HEK293 (cell line): ENCODE data around the gene PSD4.

Experiments
- CTCF ChIA-PET: fragments of 350-600 bp; formaldehyde crosslinking; extraction: SDS; loops from one replicate; lab custom pipeline; 2021; ENCODE audit warnings: antibody characterized with exemption; lab: Yijun Ruan, JAX
- POLR2A ChIA-PET: fragments of 300-600 bp; formaldehyde crosslinking; extraction: SDS; loops from one replicate; lab custom pipeline; 2020; ENCODE audit warnings: antibody characterized with exemption, inconsistent platforms; lab: Yijun Ruan, JAX
- H3K27ac ChIP-seq: fragments of 200-500 bp; sonication (Bioruptor generic); 2 replicates; pipeline ENCODE4 v1.5.1; 2014; ENCODE audit warnings: low read depth, low read length, control low read depth, inconsistent platforms; ENCODE audit errors: extremely low read depth
- H3K36me3 ChIP-seq, 2 experiments: fragments of 200-500 bp in 1 of 2; sonication (Bioruptor generic) in 1 of 2; 1 replicate in 1 of 2; 2 replicates in 1 of 2; pipeline ENCODE4 v1.5.1; 2014 to 2017; ENCODE audit warnings: inconsistent platforms in 2 of 2, low read length in 2 of 2; ENCODE audit not compliant: control insufficient read depth in 2 of 2, insufficient read depth in 1 of 2
- H3K4me1 ChIP-seq: fragments of 200-500 bp; sonication (Bioruptor generic); 2 replicates; pipeline ENCODE4 v1.5.1; 2014; ENCODE audit warnings: mild to moderate bottlenecking, low read length, inconsistent platforms; ENCODE audit not compliant: control insufficient read depth, insufficient read depth
- H3K4me3 ChIP-seq: 2 replicates; pipeline ENCODE4 v1.5.1; 2011; ENCODE audit warnings: low read depth, mild to moderate bottlenecking, control low read depth, low read length, moderate library complexity
- H3K9me3 ChIP-seq: fragments of 200-500 bp; sonication (Bioruptor generic); 2 replicates; pipeline ENCODE4 v1.5.1; 2014; ENCODE audit warnings: low read depth, low read length, inconsistent platforms; ENCODE audit not compliant: control insufficient read depth, insufficient read depth
- TCF7L2 ChIP-seq: IDR thresholded peaks from 2 replicates; pipeline ENCODE4 v1.6.1; 2011; ENCODE audit warnings: low read depth, mild to moderate bottlenecking, inconsistent platforms, low read length, moderate library complexity, borderline replicate concordance
- YY2 ChIP-seq: fragments of 450-650 bp; formaldehyde crosslinking; IDR thresholded peaks from 2 replicates; pipeline ENCODE4 v1.5.1; 2016; ENCODE audit warnings: missing biosample characterization, missing genetic modification characterization
- ZBTB10 ChIP-seq: fragments of 450-650 bp; formaldehyde crosslinking; IDR thresholded peaks from 2 replicates; pipeline ENCODE4 v1.5.1; 2016; ENCODE audit warnings: missing biosample characterization, missing genetic modification characterization
- ZBTB44 ChIP-seq: fragments of 450-650 bp; IDR thresholded peaks from 2 replicates; pipeline ENCODE4 v1.5.1; 2018; ENCODE audit warnings: missing biosample characterization, mild to moderate bottlenecking, missing genetic modification characterization
- ZBTB48 ChIP-seq: fragments of 450-650 bp; formaldehyde crosslinking; IDR thresholded peaks from 2 replicates; pipeline ENCODE4 v1.5.1; 2016; ENCODE audit warnings: missing biosample characterization, missing genetic modification characterization
- ZFP37 ChIP-seq: fragments of 450-650 bp; formaldehyde crosslinking; IDR thresholded peaks from 2 replicates; pipeline ENCODE4 v1.5.1; 2016; ENCODE audit warnings: missing biosample characterization, missing genetic modification characterization
- ZNF114 ChIP-seq: fragments of 450-650 bp; formaldehyde crosslinking; IDR thresholded peaks from 2 replicates; pipeline ENCODE4 v1.5.0; 2017; ENCODE audit warnings: missing biosample characterization, missing genetic modification characterization
- ZNF132 ChIP-seq: fragments of 450-650 bp; formaldehyde crosslinking; IDR thresholded peaks from 2 replicates; pipeline ENCODE4 v1.5.1; 2017; ENCODE audit warnings: missing biosample characterization, missing genetic modification characterization, borderline replicate concordance
- ZNF174 ChIP-seq: fragments of 450-650 bp; formaldehyde crosslinking; IDR thresholded peaks from 2 replicates; pipeline ENCODE4 v1.5.0; 2017; ENCODE audit warnings: missing biosample characterization, mild to moderate bottlenecking, missing genetic modification characterization
- ZNF175 ChIP-seq: fragments of 450-650 bp; formaldehyde crosslinking; IDR thresholded peaks from 2 replicates; pipeline ENCODE4 v1.5.1; 2016; ENCODE audit warnings: missing biosample characterization, missing genetic modification characterization
- ZNF223 ChIP-seq: fragments of 450-650 bp; formaldehyde crosslinking; IDR thresholded peaks from 2 replicates; pipeline ENCODE4 v1.5.1; 2016; ENCODE audit warnings: missing biosample characterization, missing genetic modification characterization
- ZNF239 ChIP-seq: fragments of 450-650 bp; formaldehyde crosslinking; IDR thresholded peaks from 2 replicates; pipeline ENCODE4 v1.5.1; 2016; ENCODE audit warnings: missing biosample characterization, missing genetic modification characterization
- ZNF362 ChIP-seq: fragments of 450-650 bp; formaldehyde crosslinking; IDR thresholded peaks from 2 replicates; pipeline ENCODE4 v1.5.1; 2016; ENCODE audit warnings: missing biosample characterization, missing genetic modification characterization
- ZNF37A ChIP-seq: fragments of 450-650 bp; IDR thresholded peaks from 2 replicates; pipeline ENCODE4 v1.5.1; 2018; ENCODE audit warnings: missing biosample characterization, missing genetic modification characterization
- ZNF398 ChIP-seq: fragments of 450-650 bp; formaldehyde crosslinking; IDR thresholded peaks from 2 replicates; pipeline ENCODE4 v1.5.1; 2017; ENCODE audit warnings: missing biosample characterization, missing genetic modification characterization
- ZNF426 ChIP-seq: fragments of 450-650 bp; formaldehyde crosslinking; IDR thresholded peaks from 2 replicates; pipeline ENCODE4 v1.5.1; 2017; ENCODE audit warnings: missing biosample characterization, missing genetic modification characterization, mild to moderate bottlenecking, inconsistent platforms, moderate library complexity
- ZNF473 ChIP-seq: fragments of 450-650 bp; formaldehyde crosslinking; IDR thresholded peaks from 2 replicates; pipeline ENCODE4 v1.5.1; 2017; ENCODE audit warnings: missing biosample characterization, missing genetic modification characterization
- ZNF514 ChIP-seq: fragments of 450-650 bp; formaldehyde crosslinking; IDR thresholded peaks from 2 replicates; pipeline ENCODE4 v1.5.1; 2016; ENCODE audit warnings: missing biosample characterization, missing genetic modification characterization
- ZNF521 ChIP-seq: fragments of 450-650 bp; formaldehyde crosslinking; IDR thresholded peaks from 2 replicates; pipeline ENCODE4 v1.5.1; 2017; ENCODE audit warnings: missing biosample characterization, mild to moderate bottlenecking, missing genetic modification characterization
- ZNF529 ChIP-seq: fragments of 450-650 bp; formaldehyde crosslinking; IDR thresholded peaks from 2 replicates; pipeline ENCODE4 v1.5.1; 2017; ENCODE audit warnings: missing genetic modification characterization, missing biosample characterization; ENCODE audit not compliant: insufficient replicate concordance
- ZNF585B ChIP-seq: fragments of 450-650 bp; formaldehyde crosslinking; IDR thresholded peaks from 2 replicates; pipeline ENCODE4 v1.5.1; 2016; ENCODE audit warnings: missing biosample characterization, missing genetic modification characterization
- ZNF596 ChIP-seq: fragments of 450-650 bp; IDR thresholded peaks from 2 replicates; pipeline ENCODE4 v1.5.0; 2018; ENCODE audit warnings: missing biosample characterization, mild to moderate bottlenecking, missing genetic modification characterization, moderate library complexity
- ZNF677 ChIP-seq: fragments of 450-650 bp; IDR thresholded peaks from 2 replicates; pipeline ENCODE4 v1.5.0; 2018; ENCODE audit warnings: missing biosample characterization, mild to moderate bottlenecking, missing genetic modification characterization, moderate library complexity
- ZNF777 ChIP-seq: fragments of 450-650 bp; formaldehyde crosslinking; IDR thresholded peaks from 2 replicates; pipeline ENCODE4 v1.5.1; 2017; ENCODE audit warnings: missing biosample characterization, missing genetic modification characterization, borderline replicate concordance
- ZNF830 ChIP-seq: fragments of 450-650 bp; IDR thresholded peaks from 2 replicates; pipeline ENCODE4 v1.5.0; 2018; ENCODE audit warnings: missing biosample characterization, missing genetic modification characterization, low read depth, mild to moderate bottlenecking, moderate library complexity

Gene PSD4

GRCh38 chr2:113200236-113200635, 26.5 kb downstream of the PSD4 start (continued):
- no peak for TF ChIP-seq ZNF677 (tag by site-specific recombination)

GRCh38 chr2:113200736-113201490, 27.1 kb downstream of the PSD4 start:
- TF ChIP-seq ZNF529 (tag by site-specific recombination) (no peak), TCF7L2 (no peak), ZNF426 (tag by site-specific recombination) (no peak), ZFP37 (tag by site-specific recombination) (no peak), ZNF596 (tag by site-specific recombination) (no peak), ZNF585B (no peak), ZBTB10 (no peak), ZNF521 (tag by site-specific recombination) (no peak), ZBTB44 (tag by site-specific recombination) (no peak), ZNF174 (tag by site-specific recombination) (no peak), ZNF777 (tag by site-specific recombination) (no peak), ZNF239 (tag by site-specific recombination) (no peak), ZNF114 (tag by site-specific recombination) (no peak), ZNF37A (tag by site-specific recombination) (no peak), ZNF514 (no peak), ZNF830 (tag by site-specific recombination) (no peak)
- no peaks in the 10 kb centered on the region for H3K36me3 ChIP-seq
- no peak overlapping the region for H3K4me3 ChIP-seq
- H3K4me1 ChIP-seq, result no peaks in the 10 kb centered on the region
- POLR2A ChIA-PET, result no interaction called here
- no peak overlapping the region for H3K27ac ChIP-seq
- CTCF ChIA-PET, result interaction anchor here (0.6 to 11.8 kb wide), 11 partner anchors 11 to 294 kb away, joined by 3 to 177 read pairs (median 6); no protein-coding TSS in a partner anchor
- H3K9me3 ChIP-seq, result no peaks in the 10 kb centered on the region

- ChIA-PET CTCF (interaction anchor here (0.6 to 11.8 kb wide), 13 partner anchors 10 to 188 kb away, joined by 3 to 177 read pairs (median 6); no protein-coding TSS in a partner anchor), POLR2A (no interaction called here)
- Histone ChIP-seq H3K4me1 (no peaks in the 10 kb centered on the region), H3K27ac (no peak overlapping the region), H3K9me3 (no peaks in the 10 kb centered on the region), H3K4me3 (no peak overlapping the region), H3K36me3 (no peaks in the 10 kb centered on the region)
- TF ChIP-seq YY2 (no peak), ZNF132 (tag by site-specific recombination) (no peak), ZNF473 (tag by site-specific recombination) (no peak), ZNF175 (tag by site-specific recombination) (no peak), ZNF398 (tag by site-specific recombination) (no peak), ZNF362 (tag by site-specific recombination) (no peak), ZNF223 (tag by site-specific recombination) (no peak), ZNF37A (tag by site-specific recombination) (no peak), ZBTB48 (no peak)
These were observed 27.9 kb downstream of the PSD4 start for GRCh38 chr2:113201496-113202304.
